GM18526 (cell line): ENCODE data around the gene TMEM81.

Experiments
- POLR2A ChIP-seq: IDR thresholded peaks from 3 replicates; pipeline ENCODE4 v1.6.1; 2011; ENCODE audit not compliant: insufficient read length; ENCODE audit errors: extremely low read depth

Gene TMEM81

GRCh38 chr1:205095422-205095821, 11.2 kb upstream of the TMEM81 start:
- TF ChIP-seq POLR2A, result no peak

DNA sequence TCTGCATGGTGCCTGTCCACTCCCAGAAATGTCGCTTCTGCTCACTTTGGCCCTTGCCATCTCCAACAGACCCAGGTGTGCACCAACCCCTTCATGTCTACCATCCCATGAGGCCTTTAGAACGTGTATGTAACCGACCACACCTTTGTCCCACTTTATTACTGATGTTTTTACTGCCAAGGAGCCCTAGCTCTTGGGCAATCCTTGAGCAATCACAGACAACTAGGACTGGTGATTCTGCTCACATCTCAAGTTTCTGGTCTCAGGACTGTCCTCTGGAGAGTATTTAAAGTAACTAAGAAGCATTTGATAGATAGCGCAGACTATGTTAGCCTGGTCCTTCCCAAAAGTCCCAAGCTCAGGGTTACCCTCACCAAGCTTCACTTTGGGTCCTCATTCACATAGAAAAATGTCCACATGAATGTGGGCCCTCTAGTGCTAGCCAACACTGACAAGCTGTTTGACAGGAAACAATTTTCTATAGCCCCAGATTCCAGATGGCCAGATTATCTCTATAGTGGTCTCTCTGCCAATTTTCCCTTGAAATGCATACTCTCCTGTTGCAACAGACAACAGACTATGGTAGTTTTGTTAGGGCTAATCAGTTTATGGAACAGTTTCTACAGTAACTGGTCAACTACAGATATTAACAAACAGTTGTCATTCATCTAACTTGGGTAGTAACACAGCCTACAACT, 6.9 kb upstream of the TMEM81 start:
- TF ChIP-seq POLR2A, result no peak

DNA sequence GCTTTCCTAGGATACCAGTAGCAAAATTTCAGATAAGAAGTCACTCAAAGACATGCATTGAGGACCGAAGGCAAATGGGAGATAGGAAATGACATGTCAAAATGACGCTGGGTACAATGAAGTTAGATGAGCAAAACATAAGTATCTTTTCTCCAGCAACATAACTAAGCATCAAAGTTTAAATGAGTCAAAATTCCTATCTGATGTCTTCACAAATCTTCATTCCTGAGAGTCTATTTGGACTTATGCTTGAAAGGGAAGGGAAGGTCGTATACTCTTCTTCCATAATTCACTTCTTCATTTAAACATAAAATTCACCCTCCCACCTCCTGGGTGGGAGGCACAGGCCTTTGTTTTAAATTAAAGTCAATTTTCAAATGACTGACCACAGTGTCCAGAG, 4.1 kb upstream of the TMEM81 start:
- no peak for TF ChIP-seq POLR2A

GRCh38 chr1:205082431-205082830, 1.8 kb downstream of the TMEM81 start:
- TF ChIP-seq POLR2A, result no peak

GRCh38 chr1:205077934-205078311, 6.3 kb downstream of the TMEM81 start:
- TF ChIP-seq POLR2A, result no peak

DNA sequence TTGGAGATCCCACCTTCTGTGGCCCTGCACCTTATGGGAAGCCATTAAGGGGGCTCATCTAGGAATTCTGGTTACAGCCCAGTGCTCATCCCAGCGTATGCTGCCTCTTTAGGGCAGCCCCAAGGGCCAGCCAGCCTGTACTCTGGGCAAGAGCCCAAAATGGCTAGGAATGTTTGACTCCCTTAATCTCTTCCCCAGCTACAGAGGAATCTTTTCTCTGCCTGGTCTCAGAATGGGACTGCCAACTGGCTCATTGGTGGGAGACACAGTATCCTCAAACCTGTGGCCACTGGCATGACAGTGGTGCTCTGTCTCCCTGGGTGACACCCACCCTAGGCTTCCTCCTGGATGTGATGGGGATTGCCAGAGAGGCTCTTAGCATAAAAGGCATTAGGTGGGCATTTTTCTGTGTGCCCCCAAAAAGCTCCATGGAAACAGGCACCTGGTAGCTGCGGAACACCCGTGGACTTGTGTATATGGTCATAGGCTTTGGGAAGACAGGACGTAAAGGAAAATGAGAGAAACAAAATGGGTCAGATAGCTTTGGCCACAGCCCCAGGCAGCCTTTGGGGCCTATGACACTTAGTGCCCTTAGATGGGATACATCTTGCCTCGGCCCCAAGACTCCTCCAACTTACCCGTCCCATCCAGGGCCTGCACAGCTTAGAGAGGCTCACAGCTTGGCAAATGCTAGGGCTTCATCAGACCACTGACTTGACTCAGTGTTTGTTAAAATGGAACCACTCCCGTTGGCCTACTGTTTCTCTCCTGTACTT, 6.9 kb downstream of the TMEM81 start:
- no peak for TF ChIP-seq POLR2A

GRCh38 chr1:205076245-205076761, 8.0 kb downstream of the TMEM81 start:
- no peak for TF ChIP-seq POLR2A

GRCh38 chr1:205075642-205076155, 8.6 kb downstream of the TMEM81 start:
- no peak for TF ChIP-seq POLR2A

GRCh38 chr1:205074513-205074912, 9.7 kb downstream of the TMEM81 start:
- no peak for TF ChIP-seq POLR2A

DNA sequence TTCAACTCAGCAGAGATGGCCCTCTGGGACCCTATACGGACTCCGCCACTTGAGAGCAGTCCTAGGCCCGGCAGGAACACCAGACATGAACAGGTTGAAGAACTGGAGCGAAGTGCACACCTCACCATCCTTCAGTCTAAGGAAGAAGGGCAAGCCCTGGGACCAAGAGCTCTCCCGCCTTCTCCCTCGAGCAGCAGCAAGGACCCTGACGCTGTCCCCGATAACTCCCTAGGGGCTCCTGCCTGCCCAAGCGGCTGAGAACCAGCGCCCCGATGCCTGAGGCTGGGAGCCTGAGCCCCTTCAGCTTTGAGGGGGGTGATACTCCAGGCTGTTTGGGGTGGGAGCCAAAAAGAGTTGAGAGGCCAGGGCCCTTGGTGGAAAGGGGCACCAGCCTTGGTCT, 10.2 kb downstream of the TMEM81 start:
- no peak for TF ChIP-seq POLR2A

DNA sequence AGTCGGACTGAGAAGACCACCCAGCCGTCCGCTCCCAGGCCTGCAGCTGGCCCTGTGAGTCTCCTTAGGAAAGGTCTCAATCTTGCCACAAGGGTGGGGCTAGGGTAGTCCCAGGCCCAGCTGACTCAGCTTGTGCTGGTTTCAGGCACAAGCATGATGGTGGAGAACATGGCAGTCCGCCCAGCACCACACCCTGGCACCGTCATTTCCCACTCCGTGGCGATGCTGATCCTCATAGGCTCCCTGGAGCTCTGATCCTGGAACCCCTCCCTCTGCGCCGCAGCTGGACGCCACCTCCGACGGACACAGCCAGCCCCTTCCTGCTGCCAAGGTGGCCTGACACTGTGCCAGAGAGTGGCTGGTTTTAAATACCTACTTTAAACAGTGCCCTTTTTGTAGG, 10.7 kb downstream of the TMEM81 start:
- TF ChIP-seq POLR2A, result no peak

- TF ChIP-seq POLR2A, result no peak
Observed at GRCh38 chr1:205072881-205073280, 11.4 kb downstream of the TMEM81 start.

GRCh38 chr1:205072286-205072685, 12.0 kb downstream of the TMEM81 start:
- TF ChIP-seq POLR2A, result no peak

DNA sequence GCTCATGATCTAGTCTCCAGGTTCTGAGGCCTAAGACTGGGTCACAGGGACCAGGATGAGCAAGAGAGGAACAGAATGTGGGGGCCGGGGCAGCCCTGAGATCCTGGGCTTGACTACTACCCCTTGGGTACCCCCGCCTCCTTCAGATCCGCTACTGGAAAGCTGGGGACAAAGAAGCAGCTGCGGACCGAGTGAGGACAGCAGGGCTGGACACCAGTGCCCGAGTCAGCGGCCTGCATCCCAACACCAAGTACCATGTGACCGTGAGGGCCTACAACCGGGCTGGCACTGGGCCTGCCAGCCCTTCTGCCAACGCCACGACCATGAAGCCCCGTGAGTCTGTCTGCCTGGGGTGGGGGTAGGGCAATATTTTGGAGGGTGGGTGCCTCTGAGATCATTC, 12.5 kb downstream of the TMEM81 start:
- no peak for TF ChIP-seq POLR2A

GRCh38 chr1:205071028-205071409, 13.2 kb downstream of the TMEM81 start:
- no peak for TF ChIP-seq POLR2A
